NCI-H146 (cell line): ENCODE data around the gene SREBF2.
"Not testable (repeated sequence)": the region's sequence is repeated elsewhere in the genome, so short reads cannot be mapped to it uniquely, and the experiment has no call there.

Source experiments
- DNase-seq: peaks from one replicate; lab custom pipeline; 2025; lab: John Stamatoyannopoulos, UW

The SREBF2 gene

DNA sequence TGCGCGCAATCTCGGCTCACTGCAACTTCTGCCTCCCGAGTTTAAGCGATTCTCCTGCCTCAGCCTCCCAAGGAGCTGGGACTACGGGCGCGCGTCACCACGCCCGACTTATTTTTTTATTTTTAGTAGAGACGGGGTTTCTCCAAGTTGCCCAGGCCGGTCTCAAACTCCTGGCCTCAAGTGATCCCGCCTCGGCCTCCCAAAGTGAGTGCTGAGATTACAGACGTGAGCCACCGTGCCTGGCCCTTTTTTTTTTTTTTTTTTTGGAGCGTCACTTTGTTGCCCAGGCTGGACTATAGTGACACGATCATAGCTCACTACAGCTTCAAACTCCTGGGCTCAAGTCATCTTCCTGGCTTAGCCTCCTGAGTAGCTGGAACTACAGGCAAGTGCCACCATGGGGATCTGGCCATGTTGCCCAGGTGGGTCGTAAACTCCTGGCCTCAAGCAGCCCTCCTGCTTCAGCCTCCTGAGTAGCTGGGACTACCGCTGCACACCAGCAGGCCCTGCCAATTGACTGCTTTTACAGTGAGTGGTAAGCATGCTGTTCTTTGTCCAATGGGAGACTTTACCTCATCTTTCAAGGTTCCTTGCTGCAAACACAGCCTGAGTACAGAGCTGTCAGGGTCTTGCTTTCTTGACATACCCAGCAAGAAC is 114.6 kb downstream of the SREBF2 start:
- no peak for DNase-seq

DNA sequence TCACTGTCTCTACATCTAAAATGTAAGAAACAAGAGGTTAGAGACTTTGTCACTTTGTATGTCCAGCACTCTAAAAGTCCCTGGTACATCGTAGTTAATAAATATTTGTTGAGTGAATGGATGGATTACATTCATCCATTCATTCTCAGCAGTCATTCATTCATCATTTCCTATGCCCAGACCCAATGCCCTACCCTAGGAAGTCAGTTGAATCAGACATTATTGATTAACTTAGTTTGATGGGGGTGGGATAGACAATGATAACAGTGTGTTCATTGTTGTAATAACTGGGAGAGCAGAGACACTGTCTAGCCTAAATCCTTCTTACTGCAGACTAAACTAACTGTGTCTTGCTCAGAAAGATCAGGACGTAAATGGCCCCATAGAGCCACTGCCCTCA is 115.2 kb downstream of the SREBF2 start:
- no peak for DNase-seq

DNA sequence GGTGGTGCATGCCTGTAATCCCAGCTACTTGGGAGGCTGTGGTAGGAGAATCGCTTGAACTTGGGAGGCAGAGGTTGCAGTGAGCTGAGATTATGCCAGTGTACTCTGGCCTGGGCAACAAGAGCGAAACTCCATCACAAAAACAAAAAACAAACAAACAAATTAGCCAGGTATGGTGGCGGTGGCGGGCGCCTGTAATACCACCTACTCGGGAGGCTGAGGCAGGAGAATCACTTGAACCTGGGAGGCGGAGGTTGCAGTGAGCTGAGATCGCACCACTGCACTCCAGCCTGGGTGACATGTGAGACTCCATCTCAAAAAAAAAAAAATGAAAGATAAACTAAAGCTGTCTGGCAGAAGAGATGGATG is 116.0 kb downstream of the SREBF2 start:
- not testable (repeated sequence) for DNase-seq

DNA sequence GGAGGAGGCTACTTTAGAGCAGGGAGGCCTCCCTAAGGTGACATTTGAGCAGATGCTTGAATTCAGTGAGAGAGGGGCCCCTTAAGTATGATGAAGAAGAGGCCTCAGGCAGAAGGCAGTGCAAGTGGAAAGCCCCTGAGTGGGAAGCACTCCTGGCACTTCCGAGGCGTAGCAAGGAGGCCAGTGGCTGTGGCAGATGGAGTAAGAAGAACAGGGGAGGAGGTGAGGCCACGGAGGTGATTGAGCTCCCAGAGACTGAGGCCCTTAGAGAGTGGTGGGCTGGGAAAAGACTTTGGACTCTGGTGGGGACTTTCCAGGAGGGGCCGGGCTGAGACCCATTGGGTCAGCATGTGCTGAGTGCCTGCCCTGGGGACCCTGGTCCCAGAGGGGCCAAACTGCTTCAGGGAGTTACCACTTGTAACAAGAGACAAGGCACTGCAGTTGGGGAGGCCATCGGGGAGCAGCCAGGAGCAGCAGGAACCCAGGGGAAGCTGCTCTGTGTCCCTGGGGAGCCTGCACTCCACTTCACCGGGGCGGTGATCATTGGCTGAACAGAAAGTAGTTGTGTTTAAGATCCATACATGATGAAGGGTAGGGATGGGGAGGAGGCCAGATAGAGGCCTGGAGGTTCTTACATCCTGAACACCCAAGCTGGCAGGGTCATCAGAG is 116.5 kb downstream of the SREBF2 start:
- no peak for DNase-seq

DNA sequence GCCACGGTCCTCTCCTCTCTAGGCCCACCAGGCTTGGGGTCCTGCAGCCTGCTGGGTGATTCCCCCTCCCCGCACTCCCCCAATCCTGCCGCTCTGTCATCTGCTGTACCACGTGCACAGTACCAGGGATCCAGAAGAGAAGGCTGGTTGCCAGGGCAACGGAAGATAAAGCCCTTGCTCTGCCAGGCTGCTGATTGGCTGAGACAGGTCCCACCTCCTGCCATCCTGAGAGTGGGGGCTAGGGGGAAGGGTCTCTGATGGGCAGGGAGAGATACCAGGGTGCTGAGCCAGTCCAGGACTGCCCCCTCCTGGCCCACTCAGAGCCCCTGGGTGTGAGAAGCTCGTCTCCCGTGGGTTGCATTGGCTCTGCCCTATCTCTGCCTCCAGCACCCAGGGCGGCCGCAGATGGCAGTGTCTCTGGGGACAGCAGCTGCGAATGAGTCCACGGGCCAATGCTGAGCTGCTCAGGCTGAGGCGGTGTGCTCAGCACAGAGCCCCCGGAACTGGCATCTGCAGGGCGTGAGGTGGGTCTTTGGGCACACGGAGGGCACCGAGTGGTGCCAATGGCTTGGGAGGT is 119.1 kb downstream of the SREBF2 start, which contains the start of gene SMIM45:
Gene SMIM45 (plus strand): TSS at position 253 of the 577 bp plus-strand sequence.
- no peak for DNase-seq

DNA sequence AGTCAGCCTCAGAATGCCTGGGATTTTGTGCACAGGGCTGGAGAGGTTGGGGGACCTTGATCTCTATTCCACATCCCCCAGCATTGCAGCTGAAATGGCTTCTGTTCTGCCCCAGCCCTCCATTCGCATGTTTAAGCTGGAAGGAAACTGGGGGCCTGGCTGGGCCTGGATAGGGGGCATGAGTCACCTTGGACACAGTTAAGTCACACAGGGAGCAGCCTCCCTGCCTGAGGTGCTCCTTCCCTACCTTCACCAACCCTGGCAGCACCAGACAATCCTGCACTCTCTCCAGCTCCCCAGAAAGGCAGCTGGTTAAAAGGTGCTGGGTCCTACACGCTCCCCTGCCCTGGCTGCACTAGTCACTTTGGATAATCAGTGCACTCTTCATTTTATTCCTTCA is 119.8 kb downstream of the SREBF2 start:
- DNase-seq, result no peak
